Right renal pelvis (tissue), 4 donors: ENCODE data around the gene GYS2. TPM values are rescaled to one million over a fixed set of nuclear protein-coding genes. Genes with fewer than 3 reads are reported as not detected.
"Not testable (repeated sequence)": the region's sequence is repeated elsewhere in the genome, so short reads cannot be mapped to it uniquely, and the experiment has no call there.

ENCODE experiments used
- DNase-seq, 4 donors: peaks; one replicate each; pipeline ENCODE4 v3.0.0-alpha.2; 2013; ENCODE audit warnings: low read depth in 4 of 4, low spot score in 3 of 4, missing footprints in 1 of 4
- polyA plus RNA-seq, 4 donors: library from polyadenylated mRNA; unstranded; fragments of 120-200 nt; gene quantifications; one replicate each; pipeline ENCODE4 v1.2.1, GENCODE V29; 2013; ENCODE audit not compliant: insufficient read length in 4 of 4

GYS2 gene
- polyA plus RNA-seq, 4 donors = 0.28 TPM; not detected in 3

DNA sequence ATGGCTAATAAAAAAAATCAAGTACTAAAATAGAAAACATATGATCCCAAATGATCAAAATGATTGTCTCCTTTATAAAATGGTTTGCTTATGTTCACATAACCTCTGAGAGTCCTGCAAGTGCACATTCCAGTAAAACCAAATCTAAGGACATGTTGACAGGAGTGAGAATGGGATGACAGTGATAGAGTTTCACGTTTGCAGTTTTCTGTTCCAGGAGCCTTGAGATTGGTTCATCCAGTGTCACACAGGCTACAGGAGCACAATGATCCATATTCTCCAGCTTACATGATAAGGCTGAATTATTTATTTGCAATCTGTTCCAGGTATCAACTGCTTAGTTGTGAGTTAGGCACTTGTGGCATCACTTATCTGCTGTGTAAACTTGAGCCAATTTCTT, 1.5 kb upstream of the GYS2 start:
- DNase-seq = no peak

DNA sequence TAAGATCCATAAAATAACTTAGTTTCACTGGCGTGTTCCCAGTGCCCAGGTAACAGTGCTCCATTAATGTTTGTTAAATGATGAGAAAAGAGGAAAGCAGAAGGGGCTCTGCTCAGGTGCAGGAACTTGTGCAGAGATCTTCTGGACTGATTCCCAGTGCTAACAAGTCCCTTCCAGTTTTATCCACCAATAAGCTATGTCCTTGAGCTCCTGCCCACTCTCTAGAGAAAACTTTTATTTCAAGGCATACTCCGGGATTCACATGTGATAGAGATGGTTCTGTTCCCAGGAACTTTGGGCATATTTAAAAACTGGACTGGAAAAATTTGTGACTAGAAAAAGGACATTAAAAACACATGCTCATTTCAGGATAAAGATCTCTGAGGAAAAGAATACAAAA, 1.9 kb downstream of the GYS2 start:
- DNase-seq = no peak

DNA sequence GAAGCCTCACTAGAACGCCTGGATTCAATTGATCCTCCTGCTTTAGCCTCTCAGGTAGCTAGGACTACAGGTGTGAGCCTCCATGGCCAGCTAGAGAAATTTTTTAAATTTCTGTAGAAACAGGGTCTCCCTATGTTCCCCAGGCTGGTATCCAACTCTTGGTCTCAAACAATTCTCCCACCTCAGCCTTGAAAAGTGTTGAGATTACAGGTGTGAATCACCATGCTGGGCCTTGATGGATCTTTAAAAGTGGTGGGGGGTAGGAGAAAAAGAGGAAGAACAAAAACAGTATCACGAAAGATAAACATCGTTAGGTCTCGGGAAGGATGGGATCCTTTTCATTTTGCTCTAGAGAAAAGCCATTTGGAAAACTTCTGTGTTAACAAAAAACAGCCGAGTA, 4.5 kb downstream of the GYS2 start:
- DNase-seq = no peak

DNA sequence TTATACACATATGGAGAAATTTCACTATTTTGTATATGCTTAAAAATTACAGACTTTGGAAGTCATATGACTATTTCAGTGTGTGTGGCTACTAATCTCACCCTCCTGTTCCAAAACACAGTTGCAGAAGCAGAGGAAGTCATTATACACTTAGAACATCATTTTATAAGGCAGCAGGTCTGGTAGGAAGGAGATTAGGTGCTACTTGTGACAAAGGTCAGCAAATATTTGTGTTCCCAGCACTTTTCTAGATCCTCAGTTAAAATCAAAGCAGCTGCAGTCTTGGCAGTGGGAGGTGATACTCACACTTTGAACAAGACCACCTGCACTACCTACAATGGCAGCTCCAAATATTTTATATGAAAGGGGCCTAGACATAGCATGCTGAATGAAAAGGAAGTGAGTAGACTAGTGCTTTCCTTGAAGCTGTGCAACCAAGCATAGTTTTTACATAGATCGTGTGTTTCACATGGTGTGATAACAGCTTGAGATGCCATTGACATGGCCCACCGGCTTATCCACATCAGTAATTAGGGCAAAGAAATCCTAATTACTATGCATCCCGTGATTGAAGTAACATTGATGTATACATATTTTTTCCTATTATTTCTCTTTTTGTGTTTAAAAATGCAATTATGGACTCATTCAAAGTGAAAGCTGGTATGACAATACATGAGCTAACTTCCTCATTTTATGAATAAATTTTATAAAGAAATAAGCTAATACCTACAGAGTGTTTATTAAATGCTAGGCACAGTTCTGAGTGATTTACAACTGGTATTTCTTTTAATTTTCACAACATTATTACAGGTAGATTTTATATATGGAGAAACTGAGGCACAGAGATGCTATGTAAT, 5.3 kb downstream of the GYS2 start:
- no peak for DNase-seq

DNA sequence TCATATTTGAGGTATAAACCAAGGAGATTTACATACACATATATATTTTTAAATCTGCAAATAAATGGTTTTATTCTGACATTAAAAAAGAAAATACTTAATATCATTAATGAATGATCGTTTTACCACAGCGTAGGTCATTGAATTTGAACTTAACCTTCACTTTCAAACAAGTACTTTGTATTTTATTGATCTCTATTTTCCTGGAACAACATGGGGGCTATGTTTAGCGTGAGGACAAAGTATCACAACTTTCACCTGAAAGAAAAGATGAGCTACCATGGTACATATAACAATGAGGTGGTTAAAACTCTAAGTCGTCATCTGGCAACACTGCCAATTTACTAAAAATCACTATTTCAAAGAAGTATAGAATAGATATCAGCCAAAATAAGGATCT, 6.0 kb downstream of the GYS2 start:
- no peak for DNase-seq

DNA sequence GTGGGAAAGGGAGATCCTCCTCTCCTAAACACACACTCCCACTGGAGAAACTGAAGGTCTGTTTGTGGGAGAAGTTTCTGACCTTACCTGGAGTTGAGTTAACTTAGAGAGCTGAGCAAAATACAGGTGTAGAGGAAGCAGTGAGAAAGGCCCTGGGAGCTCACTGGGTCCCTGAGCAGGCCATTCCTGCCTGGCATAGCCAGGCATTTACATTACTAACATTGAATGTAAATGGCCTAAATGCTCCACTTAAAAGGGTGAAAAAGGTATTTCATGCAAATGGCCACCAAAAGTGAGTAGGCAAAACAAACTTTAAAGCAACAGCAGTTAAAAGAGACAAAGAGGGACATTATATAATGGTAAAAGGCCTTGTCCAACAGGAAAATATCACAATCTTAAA, 9.3 kb downstream of the GYS2 start:
- DNase-seq = not testable (repeated sequence)

DNA sequence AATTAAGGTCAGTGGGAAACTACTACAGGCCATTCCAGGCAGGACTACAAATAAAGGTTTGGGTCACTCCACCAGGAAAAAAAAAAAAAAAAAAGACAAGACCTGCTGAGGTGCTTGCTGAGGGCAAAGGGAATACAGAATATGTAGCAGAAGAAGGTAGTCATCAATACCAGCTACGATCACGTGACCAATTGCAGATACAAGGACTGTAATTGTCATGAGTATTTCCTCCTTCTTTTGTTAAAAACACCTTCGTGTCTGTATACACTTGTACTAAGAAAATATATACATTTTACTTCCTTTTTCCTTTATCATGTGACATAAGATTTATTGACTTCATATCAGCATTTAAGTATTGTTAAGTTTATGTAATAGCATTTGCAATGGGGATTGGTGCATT, 19.2 kb downstream of the GYS2 start:
- DNase-seq = no peak

DNA sequence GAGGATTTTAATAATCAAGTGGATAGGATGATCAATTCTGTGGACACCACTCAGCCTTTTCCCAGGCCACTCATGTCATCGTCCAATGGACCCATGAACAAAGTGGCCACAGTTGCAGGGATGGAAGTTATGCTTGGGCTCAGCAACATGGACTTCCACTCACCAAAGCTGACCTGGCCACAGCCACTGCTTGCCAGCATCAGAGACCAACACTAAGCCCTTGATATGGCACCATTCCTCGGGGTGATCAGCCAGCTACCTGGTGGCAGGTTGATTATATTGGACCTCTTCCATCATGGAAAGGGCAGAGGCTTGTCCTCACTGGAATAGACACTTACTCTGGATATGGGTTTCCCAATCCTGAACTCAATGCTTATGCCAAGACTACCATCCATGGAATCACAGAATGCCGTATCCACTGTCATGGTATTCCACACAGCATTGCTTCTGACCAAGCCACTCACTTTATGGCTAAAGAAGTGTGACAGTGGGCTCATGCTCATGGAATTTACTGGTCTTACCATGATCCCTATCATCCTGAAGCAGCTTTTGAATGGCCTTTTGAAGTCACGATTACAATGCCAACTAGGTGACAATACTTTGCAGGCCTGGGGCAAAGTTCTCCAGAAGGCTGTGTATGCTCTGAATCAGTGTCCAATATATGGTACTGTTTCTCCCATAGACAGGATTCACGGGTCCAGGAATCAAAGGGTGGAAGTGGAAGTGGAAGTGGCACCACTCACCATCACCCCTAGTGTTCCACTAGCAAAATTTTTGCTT, 20.1 kb downstream of the GYS2 start:
- not testable (repeated sequence) for DNase-seq

DNA sequence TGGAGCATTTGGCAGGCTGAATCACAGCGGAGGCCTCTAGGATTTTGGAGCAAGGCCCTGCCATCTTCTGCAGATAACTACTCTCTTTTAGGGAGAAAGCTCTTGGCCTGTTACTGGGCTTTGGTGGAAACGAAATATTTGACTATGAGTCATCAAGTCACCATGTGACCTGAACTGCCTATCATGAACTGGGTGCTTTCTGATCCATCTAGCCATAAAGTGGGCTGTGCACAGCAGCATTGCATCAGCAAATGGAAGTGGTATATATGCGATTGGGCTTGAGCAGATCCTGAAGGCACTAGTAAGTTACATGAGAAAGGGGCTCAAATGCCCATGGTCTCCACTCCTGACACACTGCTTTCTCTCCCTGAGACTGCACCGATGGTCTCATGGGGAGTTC, 21.1 kb downstream of the GYS2 start:
- DNase-seq = no peak

DNA sequence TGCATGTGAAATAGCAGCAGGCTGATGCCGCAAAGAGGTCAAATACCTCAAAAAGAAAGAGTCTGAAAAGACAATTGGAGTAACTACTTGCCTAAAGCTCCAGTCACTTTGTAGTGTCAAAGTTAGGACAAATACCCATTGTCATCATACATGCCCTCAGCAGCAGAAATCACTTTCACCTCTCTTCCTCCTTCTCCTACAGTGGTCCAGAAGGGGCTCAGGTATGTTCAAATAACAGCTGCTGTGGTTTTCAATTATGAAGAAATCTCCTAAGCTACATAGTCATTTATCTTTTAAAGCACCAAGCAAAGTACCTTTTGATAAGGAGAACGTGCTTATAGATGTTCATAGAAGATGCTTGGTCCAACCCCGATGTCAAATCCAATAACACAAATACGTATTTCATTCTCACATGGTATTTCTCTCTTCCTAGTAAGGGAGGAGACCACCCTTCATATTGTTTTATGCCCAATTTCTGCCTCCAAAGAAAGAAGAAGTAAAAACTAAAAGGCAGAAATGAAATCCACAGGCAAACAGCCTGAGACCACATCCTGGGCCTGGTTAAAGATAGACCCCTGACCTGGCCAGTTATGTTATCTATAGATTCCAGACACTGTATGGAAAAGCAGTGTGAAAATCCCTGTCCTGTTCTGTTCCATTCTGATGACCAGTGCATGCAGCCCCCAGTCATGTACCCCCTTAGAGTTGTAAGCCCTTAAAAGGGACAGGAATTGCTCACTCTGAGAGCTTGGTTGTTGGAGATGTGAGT, 23.7 kb downstream of the GYS2 start:
- no peak for DNase-seq

DNA sequence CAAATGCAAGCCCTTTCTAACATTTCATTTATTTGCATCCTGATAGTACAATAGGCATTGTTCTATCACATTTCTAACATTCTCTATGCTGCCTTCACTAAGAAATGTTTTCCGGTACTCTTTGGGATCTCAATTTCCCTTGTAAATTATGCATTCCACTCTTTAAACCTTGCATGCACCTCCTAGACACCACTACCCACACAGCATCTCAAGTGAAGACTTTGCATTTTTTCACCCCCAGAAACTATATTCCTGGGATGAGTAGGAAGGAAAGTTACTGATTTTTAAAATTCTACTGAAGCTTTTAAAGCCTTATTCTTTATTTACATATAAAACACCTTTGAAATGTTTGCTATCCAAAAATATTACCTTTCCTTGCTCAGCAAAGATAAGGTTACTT, 27.1 kb downstream of the GYS2 start:
- DNase-seq = no peak

DNA sequence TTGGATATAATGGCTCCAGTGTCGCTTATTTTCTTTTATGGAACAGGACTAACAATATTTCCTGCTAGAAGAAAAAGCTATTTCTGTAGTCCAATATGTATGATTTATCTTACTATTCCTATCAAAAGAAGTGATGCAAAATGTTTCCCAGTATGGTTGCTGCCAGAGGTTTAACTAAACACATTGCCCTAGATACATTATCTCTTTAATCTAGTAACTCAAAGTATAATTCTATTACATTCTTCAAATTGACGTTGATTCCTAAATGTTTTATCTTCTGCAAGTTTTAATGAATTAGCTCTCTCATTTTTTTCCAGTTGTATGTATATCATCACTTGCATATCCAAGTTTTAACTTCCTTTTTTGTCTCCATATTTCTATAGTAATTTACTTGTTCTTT, 28.2 kb downstream of the GYS2 start:
- no peak for DNase-seq

DNA sequence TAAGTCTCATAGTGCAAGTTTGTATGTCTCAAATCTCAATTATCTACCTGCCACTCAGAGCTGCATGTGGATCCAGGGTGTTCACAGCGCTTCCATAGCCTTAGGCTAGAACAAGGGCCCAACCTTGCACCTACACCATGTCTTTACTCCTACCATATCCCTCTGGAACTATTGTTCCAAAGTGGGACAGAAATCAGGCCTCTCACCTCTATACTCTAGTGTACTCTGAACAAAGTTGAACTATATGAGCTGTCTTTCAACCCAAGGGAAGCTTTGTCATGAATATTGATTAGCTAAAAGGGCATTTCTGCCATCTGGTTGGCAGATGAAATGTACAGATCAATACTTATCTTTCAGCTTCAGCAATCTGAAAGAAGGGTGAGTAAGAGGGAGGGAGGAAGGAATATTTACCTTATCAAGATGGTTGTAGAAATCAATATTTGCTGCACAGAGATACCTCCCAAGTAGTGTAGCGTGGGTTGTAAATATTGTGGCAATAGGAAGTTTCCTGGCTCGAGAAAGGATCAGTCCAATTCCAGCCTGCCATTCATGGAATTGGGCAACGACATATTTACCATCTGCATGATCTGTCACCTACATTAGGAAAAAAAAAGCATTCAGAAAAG, 30.8 kb downstream of the GYS2 start:
- no peak for DNase-seq

DNA sequence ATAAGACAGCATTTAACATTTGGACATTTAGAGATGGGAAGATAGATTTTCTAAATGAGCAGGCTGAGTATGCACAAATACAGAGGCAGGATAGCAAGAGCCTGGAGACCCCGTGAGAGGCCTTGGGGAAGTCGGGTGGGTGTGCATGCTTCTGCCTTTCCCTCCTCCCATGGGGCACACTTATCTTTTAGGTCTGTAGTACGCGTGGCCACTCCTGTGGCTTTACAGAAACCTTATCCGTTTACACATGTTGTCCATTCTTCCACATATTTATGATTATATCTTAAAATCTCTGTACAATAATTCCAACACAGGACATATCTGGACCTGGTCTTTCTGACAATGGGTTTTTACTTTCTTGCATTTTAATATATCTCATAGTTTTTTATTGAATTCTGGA, 33.6 kb downstream of the GYS2 start:
- DNase-seq = no peak

DNA sequence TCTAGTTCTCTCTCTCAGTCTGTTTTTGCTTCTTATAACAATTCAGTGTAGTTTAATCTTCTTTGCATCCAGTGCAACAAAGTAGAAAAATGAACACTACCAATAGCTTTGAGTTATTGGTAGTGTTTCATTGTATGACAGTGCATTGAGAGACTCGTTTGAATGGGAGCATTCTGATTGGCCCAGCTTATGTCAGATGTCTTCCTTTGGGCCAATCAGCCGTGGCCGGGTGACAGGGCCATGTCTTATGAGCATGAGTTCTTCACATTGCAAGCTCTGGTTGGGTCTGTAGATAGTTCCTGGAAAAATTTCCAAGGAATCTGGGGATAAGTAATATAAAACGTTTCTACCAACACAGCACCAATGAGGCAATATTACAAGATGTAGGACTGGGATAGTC, 36.5 kb downstream of the GYS2 start:
- DNase-seq = no peak

DNA sequence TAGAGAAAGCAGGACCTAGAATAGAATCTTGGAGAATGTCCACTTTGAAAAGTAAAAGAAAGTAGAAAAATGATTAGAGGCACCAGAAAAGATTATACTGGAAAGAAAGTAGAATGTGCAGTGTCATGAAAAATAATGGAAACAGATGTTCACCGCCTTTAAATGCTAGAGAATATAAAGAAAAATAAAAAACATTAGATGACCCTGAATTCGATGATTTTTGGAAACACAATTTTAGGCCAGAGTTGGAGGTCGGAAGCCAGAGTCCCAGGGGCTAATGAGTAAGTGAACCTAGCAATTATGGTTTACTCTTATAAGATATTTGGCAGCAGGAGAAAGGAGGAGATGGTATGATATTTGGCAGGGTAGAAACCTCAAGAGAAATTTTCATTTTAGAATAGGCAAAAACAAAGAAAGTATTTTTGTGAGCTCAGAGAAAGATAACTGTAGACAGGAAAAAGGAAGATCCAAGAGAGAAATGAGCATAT, 37.7 kb downstream of the GYS2 start:
- DNase-seq = no peak

DNA sequence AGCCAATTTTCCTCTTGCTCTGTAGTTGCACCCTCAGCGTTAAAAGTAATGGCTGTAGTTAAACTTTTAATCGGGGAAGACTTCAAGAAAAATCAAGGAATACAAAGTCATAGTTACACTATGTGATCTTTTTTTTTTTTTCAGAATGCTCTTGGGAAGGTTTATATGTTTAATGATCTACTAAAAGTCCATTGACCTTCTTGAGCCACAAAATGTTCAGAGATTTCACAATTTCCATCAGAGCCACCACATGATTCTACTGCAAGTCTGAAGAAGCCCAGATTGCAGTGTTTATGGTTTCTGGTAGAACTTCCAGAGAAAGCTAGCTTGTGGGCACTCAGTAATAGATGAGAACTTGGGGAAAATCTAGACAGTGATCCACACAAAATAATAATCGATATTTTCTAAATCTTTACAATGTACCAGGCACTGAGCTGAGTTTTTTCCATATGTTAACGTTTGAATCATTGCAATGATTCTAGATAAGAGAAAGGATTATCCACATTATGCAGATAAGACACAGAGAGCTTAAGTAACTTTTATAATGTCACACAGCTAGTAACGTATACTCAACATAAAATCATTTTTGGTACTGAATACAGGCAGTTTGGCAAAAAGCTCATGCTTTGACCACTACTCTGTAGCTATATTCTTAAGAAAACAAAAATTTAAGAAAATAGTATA, 38.3 kb downstream of the GYS2 start:
- no peak for DNase-seq

DNA sequence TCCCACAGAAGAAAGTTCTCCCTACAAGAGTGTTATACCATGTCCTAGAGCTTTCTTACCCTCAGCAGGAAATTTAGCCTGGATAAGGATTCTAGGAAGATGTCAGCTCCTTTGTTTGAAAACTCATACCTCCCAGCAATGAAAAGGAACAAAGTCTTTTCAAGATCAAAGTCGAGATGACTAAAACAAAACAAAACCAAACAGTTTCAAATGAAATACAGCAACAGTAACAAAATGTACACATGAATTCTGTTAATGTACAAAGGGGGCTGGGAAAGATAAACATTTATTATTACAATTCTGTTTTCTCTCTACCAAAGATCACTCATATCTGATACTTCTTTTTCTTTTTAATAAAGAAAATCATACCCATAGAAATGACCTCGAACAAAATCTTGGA, 41.8 kb downstream of the GYS2 start:
- DNase-seq = no peak

DNA sequence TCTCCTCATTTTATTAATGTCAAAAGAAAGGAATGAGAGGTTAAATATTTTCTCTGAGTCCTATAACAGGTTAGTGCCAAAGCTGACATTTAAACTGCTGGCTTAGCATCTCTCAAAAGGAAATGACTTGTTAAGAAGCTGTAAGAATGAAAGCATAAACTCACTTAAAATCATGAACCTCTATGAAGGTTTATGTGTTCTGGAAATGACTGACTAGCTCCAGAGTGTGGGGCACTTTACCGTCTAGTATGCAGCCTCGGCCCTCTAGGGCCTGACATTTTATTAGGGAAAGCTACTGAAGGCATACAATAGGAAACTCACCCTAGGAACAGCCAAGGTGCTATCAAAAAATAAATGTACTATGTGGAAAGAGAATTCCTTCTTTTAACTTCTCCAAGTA, 43.5 kb downstream of the GYS2 start:
- no peak for DNase-seq
